ENCODE measurements around the gene VPS8. TPM values are rescaled to one million over a fixed set of nuclear protein-coding genes. Genes with fewer than 3 reads are reported as not detected.

VPS8 gene
- total RNA-seq, 4 donors from 2014 or later: 46.3 to 76.9 (median 59.3) TPM

GRCh38 chr3:184885112-184885511 is 73.1 kb downstream of the VPS8 start:
- Histone ChIP-seq H3K27ac (no peak overlapping the region), H3K9me3 (no peaks in the 10 kb centered on the region), H3K4me1 (no peaks in the 10 kb centered on the region), H3K27me3 (no peaks in the 10 kb centered on the region), H3K4me3 (no peak overlapping the region), H3K36me3 (peaks cover 0 to 40% (median 0%) of the 10 kb centered on the region in 3 donors)
- TF ChIP-seq EP300 (IDR thresholded peaks at IDR 0.05): no peak
- no peak for TF ChIP-seq CTCF (IDR thresholded peaks at IDR 0.05)
- no peak for TF ChIP-seq POLR2A (IDR thresholded peaks at IDR 0.05)
- WGBS, 2 donors: 59 to 60% methylated on average over 4 of the region's 4 CpGs
- no peak for DNase-seq (ENCODE audit: low spot score in 2 of 2)

GRCh38 chr3:184887574-184887973 is 75.6 kb downstream of the VPS8 start:
- no peaks in the 10 kb centered on the region for H3K27me3 ChIP-seq
- 93 to 97% methylated on average over 2 of the region's 2 CpGs for WGBS, 2 donors
- no peak for DNase-seq (ENCODE audit: low spot score in 2 of 2)
- peaks cover 0 to 40% (median 0%) of the 10 kb centered on the region in 3 donors for H3K36me3 ChIP-seq
- no peaks in the 10 kb centered on the region for H3K9me3 ChIP-seq
- TF ChIP-seq CTCF (IDR thresholded peaks at IDR 0.05) (no peak), POLR2A (IDR thresholded peaks at IDR 0.05) (no peak), EP300 (IDR thresholded peaks at IDR 0.05) (no peak)
- no peak overlapping the region for H3K27ac ChIP-seq
- no peak overlapping the region for H3K4me3 ChIP-seq
- no peaks in the 10 kb centered on the region for H3K4me1 ChIP-seq

- Histone ChIP-seq H3K27ac (no peak overlapping the region), H3K36me3 (peaks cover 0 to 27% (median 0%) of the 10 kb centered on the region in 3 donors), H3K4me3 (no peak overlapping the region), H3K27me3 (no peaks in the 10 kb centered on the region), H3K4me1 (no peaks in the 10 kb centered on the region), H3K9me3 (no peaks in the 10 kb centered on the region)
- no peak for DNase-seq (ENCODE audit: low spot score in 2 of 2)
- TF ChIP-seq CTCF (IDR thresholded peaks at IDR 0.05): no peak
- TF ChIP-seq POLR2A (IDR thresholded peaks at IDR 0.05): no peak
- no peak for TF ChIP-seq EP300 (IDR thresholded peaks at IDR 0.05)
- 61 to 65% methylated on average over 6 of the region's 6 CpGs for WGBS, 2 donors
Measured at GRCh38 chr3:184889312-184889904, 77.4 kb downstream of the VPS8 start.

GRCh38 chr3:184894051-184894450 is 82.1 kb downstream of the VPS8 start:
- no peak for DNase-seq (ENCODE audit: low spot score in 2 of 2)
- no peak for TF ChIP-seq CTCF (IDR thresholded peaks at IDR 0.05)
- no peak for TF ChIP-seq POLR2A (IDR thresholded peaks at IDR 0.05)
- TF ChIP-seq EP300 (IDR thresholded peaks at IDR 0.05): no peak
- Histone ChIP-seq H3K4me3 (no peak overlapping the region), H3K9me3 (no peaks in the 10 kb centered on the region), H3K27me3 (no peaks in the 10 kb centered on the region), H3K27ac (no peak overlapping the region), H3K4me1 (peaks cover 0 to 3% (median 0%) of the 10 kb centered on the region in 4 donors), H3K36me3 (peaks cover 0 to under 1% (median 0%) of the 10 kb centered on the region in 3 donors)
- 87 to 88% methylated on average over 1 of the region's 1 CpG for WGBS, 2 donors

- peaks cover 0 to 6% (median 0%) of the 10 kb centered on the region in 3 donors for H3K36me3 ChIP-seq
- H3K27me3 ChIP-seq: no peaks in the 10 kb centered on the region
- H3K4me3 ChIP-seq: no peak overlapping the region
- TF ChIP-seq CTCF (IDR thresholded peaks at IDR 0.05) (no peak), EP300 (IDR thresholded peaks at IDR 0.05) (no peak), POLR2A (IDR thresholded peaks at IDR 0.05) (no peak)
- H3K27ac ChIP-seq: peak overlapping the region in 2 of 4 donors; percentile 36
- DNase-seq (ENCODE audit: low spot score in 2 of 2): no peak
- H3K9me3 ChIP-seq: no peaks in the 10 kb centered on the region
- H3K4me1 ChIP-seq: peaks cover 0 to 3% (median 0%) of the 10 kb centered on the region in 4 donors
- WGBS, 2 donors: 69 to 74% methylated on average over 2 to 3 of the region's 4 CpGs
Measured at GRCh38 chr3:184895350-184895749, 83.4 kb downstream of the VPS8 start.
